Mucosa of gallbladder (tissue), 1 donor: ENCODE data around the gene FHOD3. TPM values are rescaled to one million over a fixed set of nuclear protein-coding genes. Genes with fewer than 3 reads are reported as not detected.
"Not testable (repeated sequence)": the region's sequence is repeated elsewhere in the genome, so short reads cannot be mapped to it uniquely, and the experiment has no call there.

Experiments
- DNase-seq: peaks from one replicate; pipeline ENCODE4 v3.0.0-alpha.2; 2020; ENCODE audit warnings: low spot score
- total RNA-seq: library from RNA; stranded (reverse); gene quantifications from one replicate; pipeline ENCODE4 v1.2.1, GENCODE V29; 2021
- donor health status: DM: no; HTN: no; CAD: no.

FHOD3 gene
- total RNA-seq, 1 donor from 2014 or later, result 24.9 TPM

GRCh38 chr18:36350251-36350651 is 52.7 kb downstream of the FHOD3 start:
- DNase-seq, result no peak

GRCh38 chr18:36350839-36351469 is 53.4 kb downstream of the FHOD3 start:
- DNase-seq, result no peak

- DNase-seq, result no peak
Observed at GRCh38 chr18:36352384-36352783, 54.9 kb downstream of the FHOD3 start.

GRCh38 chr18:36354989-36355388 is 57.5 kb downstream of the FHOD3 start:
- no peak for DNase-seq

GRCh38 chr18:36355511-36355910 is 58.0 kb downstream of the FHOD3 start:
- DNase-seq, result no peak

- not testable (repeated sequence) for DNase-seq
Observed at GRCh38 chr18:36356741-36357140, 59.2 kb downstream of the FHOD3 start.

- DNase-seq, result no peak
Observed at GRCh38 chr18:36358141-36358540, 60.6 kb downstream of the FHOD3 start.

GRCh38 chr18:36360256-36360909 is 62.9 kb downstream of the FHOD3 start:
- DNase-seq, result no peak

- DNase-seq, result no peak
Observed at GRCh38 chr18:36364911-36365624, 67.6 kb downstream of the FHOD3 start.

- no peak for DNase-seq
Observed at GRCh38 chr18:36365836-36366775, 68.6 kb downstream of the FHOD3 start.

- no peak for DNase-seq
Observed at GRCh38 chr18:36366994-36367839, 69.7 kb downstream of the FHOD3 start.

GRCh38 chr18:36368889-36369288 is 71.4 kb downstream of the FHOD3 start:
- no peak for DNase-seq

- DNase-seq, result no peak
Observed at GRCh38 chr18:36372903-36373311, 75.4 kb downstream of the FHOD3 start.

- no peak for DNase-seq
Observed at GRCh38 chr18:36374262-36374661, 76.7 kb downstream of the FHOD3 start.

GRCh38 chr18:36375118-36375517 is 77.6 kb downstream of the FHOD3 start:
- no peak for DNase-seq

- DNase-seq, result no peak
Observed at GRCh38 chr18:36376361-36376760, 78.8 kb downstream of the FHOD3 start.

- no peak for DNase-seq
Observed at GRCh38 chr18:36377626-36378025, 80.1 kb downstream of the FHOD3 start.

GRCh38 chr18:36378205-36378604 is 80.7 kb downstream of the FHOD3 start:
- no peak for DNase-seq

- DNase-seq, result no peak
Observed at GRCh38 chr18:36379435-36379984, 82.0 kb downstream of the FHOD3 start.

- no peak for DNase-seq
Observed at GRCh38 chr18:36380173-36380827, 82.8 kb downstream of the FHOD3 start.
